GM21737 (cell line): ENCODE measurements around the gene CHEK1.

ENCODE experiments used
- ATAC-seq: cut with Tn5 transposase; IDR thresholded peaks from one replicate; pipeline ENCODE4 v1.9.1; 2021; ENCODE audit warnings: mild to moderate bottlenecking, moderate library complexity; ENCODE audit not compliant: unreplicated experiment

The CHEK1 gene

DNA sequence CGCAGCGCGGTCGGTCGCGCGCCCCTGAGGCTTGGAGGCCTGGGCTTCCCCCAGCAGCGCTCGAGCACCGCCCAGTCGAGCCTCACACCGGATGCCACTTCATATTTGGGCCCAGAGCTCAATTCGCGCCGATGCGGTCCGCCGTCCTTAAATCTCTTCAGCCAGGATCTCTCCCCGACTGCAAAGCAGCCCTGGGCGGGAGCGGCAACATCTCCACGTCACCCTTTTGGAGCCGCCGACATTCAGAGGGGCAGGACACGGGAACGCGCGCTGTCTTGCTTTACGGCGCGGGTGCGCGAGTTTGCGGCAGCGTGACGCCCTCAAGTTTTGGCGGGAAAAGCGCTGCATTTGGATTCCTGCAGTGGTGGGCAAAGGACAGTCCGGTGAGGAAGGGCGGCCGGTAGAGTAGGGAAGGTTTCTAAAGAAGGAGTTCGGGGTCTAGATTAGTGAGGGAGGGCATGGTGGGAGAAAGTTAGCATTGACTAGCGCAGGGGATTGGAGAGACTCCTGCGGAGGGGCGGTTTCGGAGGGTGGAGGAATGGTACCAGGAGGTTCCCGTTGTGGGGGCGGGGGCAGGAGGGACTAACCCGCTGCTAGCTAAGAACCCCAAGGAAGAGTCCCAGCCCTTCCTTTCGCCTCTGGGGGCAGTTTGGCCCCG, 796 bp downstream of the CHEK1 start:
- ATAC-seq: peak; percentile 88

- ATAC-seq: peak; percentile 43
Measured at GRCh38 chr11:125626288-125626950, 1.5 kb downstream of the CHEK1 start.

DNA sequence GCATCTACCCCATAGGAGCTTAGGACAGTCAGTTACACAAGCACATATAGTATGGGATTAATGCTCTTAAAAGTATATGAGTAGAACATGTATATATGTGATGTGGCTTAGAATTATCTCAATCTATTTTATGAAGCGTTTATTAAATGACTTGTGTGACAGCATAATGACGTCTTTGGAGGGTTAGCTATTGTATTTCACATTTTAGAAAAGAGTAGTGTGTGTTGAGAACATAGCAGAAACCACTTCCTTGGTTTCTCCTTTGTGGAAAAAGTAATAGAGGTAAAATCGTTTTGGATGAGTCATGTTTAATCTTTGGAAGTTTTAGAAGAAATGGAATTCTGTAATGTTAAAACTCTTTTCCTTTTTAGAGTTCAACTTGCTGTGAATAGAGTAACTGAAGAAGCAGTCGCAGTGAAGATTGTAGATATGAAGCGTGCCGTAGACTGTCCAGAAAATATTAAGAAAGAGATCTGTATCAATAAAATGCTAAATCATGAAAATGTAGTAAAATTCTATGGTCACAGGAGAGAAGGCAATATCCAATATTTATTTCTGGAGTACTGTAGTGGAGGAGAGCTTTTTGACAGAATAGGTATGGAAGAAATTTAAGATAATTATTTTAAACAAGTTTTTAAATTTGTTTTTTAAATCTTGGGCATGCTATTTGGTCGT, 2.4 kb downstream of the CHEK1 start:
- ATAC-seq: no peak

DNA sequence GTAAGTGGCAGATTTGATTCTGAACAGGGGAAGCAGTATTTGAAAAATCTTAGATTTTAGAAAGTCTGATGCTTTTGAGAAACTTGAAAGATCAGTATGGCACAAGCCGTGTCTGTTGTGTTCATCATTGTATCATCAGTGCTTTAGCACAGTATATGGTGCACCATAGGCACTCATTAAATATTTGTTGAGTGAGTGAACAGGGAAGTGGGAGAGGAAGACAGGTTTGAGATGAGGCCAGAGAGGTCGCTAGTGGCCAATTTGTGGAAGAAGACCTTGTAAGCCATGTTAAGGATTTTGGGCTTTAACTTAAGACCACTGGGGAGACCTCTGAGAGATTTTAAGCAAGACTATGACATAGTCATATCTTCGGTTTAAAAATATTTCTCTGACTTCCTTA, 12.9 kb downstream of the CHEK1 start:
- no peak for ATAC-seq

DNA sequence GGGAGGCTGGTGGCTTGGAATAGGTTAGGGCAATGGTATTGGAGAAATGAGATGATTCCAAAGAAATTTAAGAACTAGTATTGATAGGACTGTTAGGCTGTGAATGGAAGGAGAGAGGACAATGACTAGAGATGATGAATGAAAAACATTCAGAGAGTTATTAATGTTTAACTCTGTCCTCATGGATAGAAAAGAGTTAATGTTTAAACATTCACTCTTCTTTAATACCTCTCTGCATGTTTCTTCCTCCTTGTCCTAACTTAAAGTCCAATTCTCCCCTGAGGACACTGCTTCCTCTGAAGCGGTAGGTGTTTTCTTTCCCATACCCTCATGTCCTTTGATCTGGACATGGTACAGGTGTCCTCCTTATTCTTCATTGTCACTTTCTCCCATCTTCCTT, 13.4 kb downstream of the CHEK1 start:
- ATAC-seq: no peak

- ATAC-seq: no peak
Measured at GRCh38 chr11:125645871-125646270, 20.9 kb downstream of the CHEK1 start.

GRCh38 chr11:125649465-125650166, 24.7 kb downstream of the CHEK1 start:
- ATAC-seq: no peak

DNA sequence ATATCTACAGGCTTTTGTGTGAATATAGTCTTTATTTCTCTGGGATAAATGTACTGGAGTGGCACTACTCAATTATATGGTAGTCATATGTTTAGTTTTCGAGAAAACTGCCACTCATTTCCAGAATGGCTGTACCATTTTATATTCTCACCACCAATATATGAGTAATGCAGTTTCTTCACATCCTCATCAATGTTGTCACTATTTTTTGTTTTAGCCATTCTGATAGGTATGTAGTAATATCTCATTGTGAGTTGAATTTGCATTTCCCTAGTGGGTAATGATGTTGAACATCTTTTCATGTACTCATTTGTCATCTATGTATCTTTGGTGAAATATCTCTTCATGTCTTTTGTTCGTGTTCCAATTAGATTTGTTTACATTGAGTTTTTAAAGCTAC, 37.7 kb downstream of the CHEK1 start:
- no peak for ATAC-seq

DNA sequence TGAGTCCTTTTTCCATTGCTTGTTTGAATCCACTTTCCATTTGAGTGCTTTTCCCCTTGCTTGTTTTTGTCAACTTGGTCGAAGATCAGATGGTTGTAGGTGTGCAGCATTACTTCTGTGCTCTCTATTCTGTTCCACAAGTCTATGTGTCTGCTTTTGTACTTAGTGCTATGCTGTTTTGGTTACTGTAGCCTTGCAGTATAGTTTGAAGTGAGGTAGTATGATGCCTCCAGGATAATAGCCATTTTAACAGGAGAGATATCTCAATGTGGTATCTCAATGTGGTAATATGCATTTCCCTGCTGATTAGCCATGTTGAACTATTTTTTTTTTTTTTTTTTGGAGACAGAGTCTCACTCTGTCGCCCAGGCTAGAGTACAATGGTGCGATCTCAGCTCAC, 38.9 kb downstream of the CHEK1 start:
- ATAC-seq: no peak

- ATAC-seq: no peak
Measured at GRCh38 chr11:125667151-125667550, 42.2 kb downstream of the CHEK1 start.

- no peak for ATAC-seq
Measured at GRCh38 chr11:125670172-125670571, 45.2 kb downstream of the CHEK1 start.

DNA sequence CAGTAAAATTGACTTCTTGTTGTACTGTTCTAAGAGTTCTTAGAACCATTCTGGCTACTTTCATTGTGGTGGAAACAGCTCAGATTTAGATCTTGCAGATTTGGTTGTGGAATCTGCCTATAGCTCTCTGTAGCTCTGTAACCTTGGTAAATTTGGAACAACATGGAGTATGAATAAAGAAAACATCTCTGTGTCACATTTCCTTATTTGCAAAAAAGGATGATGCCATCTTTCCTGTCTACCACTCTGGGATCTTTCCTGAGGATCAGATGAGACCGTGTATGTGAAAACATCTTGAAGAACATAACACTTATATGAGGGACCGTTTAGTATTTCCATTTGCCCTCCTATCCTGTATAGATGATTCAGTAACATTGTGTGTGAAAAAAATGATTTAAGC, 46.6 kb downstream of the CHEK1 start:
- no peak for ATAC-seq

DNA sequence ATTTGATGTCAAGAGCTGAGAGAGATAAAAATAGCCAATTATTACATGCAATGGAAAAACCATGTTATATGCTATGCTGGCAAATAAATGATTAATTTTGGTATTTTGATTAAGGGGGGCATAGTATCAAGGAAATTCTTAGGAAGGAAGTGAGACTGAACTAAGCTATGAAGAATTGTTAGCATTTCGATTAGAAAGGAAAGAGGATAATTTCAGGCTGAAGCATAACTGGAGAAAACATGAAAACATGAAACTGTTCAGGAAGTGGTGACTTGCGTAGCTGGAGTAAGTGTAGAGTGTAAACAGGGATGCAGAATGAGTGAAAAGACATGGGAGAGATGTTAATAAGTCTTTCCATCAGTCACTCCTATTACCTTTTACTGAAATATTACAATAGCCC, 49.2 kb downstream of the CHEK1 start:
- ATAC-seq: no peak

DNA sequence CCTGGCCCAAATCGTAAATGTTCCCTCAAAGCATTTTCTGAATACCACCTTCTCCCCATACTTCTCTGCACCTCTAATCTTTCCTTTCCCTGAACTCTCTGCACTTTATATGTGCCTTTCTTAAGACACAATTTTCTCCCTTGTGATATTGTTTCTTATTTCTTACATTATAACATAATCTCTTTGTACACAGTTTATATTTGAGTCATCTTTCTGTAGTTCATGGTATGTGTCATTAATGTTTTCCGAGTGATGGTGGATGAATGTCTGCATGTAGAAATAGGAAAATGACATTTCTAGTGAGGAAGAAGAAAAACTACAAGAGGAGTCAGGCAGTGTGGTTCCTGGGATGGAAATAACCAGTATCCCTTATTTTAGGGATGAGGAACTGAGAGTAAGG, 50.2 kb downstream of the CHEK1 start:
- no peak for ATAC-seq

DNA sequence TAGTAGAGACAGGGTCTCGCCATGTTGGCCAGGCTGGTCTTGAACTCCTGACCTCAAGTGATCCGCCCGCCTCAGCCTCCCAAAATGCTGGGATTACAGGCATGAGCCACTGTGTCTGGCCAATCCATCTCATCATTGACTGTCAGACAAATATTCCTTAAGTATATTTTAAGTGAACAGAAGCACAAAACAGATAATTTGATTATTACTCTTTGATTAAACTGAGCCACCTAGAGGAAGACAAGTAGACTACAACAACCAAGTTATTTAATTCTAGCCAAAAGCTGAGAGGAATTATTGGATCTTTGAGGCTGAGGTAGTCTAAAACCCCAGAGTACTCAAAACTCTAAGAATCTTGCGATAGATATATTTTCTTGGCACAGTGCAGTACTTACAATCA, 54.4 kb downstream of the CHEK1 start:
- no peak for ATAC-seq

- ATAC-seq: no peak
Measured at GRCh38 chr11:125679837-125680236, 54.9 kb downstream of the CHEK1 start.

GRCh38 chr11:125680747-125681146, 55.8 kb downstream of the CHEK1 start, which contains the start of gene ACRV1:
TSS of gene ACRV1 (minus strand) at chr11:125680847. CDS start at chr11:125680780, 67 bp downstream.
- ATAC-seq: no peak

DNA sequence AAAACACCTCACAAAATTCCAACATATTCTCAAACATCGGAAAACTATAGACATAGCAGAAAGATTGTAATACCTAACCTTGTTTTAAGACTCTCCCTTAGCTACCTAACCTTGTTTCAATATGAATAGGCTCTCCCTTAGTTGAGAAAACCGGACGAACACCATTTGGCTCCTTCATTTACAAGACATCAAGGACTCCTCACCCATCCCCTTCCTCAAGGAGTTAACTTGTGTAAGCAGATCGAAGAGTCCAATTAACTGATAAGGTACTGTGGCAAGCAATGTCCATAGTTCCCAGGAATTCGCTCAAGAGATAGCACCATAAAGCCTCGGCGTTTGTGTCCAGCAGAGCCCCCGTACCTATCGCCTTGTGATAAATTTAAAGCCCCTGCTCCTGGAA, 60.3 kb downstream of the CHEK1 start:
- no peak for ATAC-seq

- ATAC-seq: no peak
Measured at GRCh38 chr11:125688066-125688465, 63.1 kb downstream of the CHEK1 start.

DNA sequence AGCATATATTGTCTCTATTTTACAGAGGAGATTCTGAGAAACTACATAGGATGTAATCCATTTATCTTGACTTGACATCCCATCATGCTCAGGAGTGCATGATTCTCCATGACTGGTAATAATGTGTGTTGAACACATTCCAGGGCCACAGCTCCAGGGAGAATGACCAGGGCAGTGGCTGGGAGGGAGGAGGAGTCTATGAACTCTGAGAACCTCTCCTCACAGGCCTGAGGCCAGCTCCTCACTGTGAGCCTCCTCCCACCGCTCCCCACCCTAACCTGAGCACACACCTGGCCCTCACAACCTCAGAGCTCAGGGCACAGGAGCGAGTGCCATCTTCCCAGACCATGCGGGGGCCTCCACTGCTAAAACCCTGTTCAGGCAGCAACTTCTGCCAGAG, 63.7 kb downstream of the CHEK1 start:
- no peak for ATAC-seq

- ATAC-seq: no peak
Measured at GRCh38 chr11:125689274-125689859, 64.4 kb downstream of the CHEK1 start.
